GM23248 (cell line): ENCODE data around the gene MAN1A1.

Experiments
- EZH2 ChIP-seq: fragments of 200-600 bp; sonication (generic); IDR thresholded peaks from 2 replicates; pipeline ENCODE4 v1.6.1; 2018; ENCODE audit warnings: antibody characterized with exemption, mild to moderate bottlenecking; ENCODE audit not compliant: insufficient read depth, poor library complexity, severe bottlenecking
- EZH2phosphoT487 ChIP-seq: fragments of 200-600 bp; sonication (generic); IDR thresholded peaks from 2 replicates; pipeline ENCODE4 v1.6.1; 2018; ENCODE audit warnings: antibody characterized with exemption, moderate library complexity, mild to moderate bottlenecking, low read depth; ENCODE audit not compliant: insufficient read depth

GRCh38 chr6:119157506-119157815 is 192.1 kb downstream of the MAN1A1 start:
- TF ChIP-seq EZH2 = no peak
- no peak for TF ChIP-seq EZH2phosphoT487
